GM23338 (cell line): ENCODE data around the gene ENOSF1.

Experiments
- CREB1 ChIP-seq: fragments of 250-450 bp; sonication (Bioruptor Pico); IDR thresholded peaks from 2 replicates; pipeline ENCODE4 v1.5.0; 2020; ENCODE audit warnings: low read depth, mild to moderate bottlenecking, moderate library complexity
- EZH2 ChIP-seq: fragments of 200-600 bp; sonication (generic); IDR thresholded peaks from one replicate; pipeline ENCODE4 v1.8.0; 2017; ENCODE audit warnings: antibody characterized with exemption, mild to moderate bottlenecking, low read depth; ENCODE audit not compliant: unreplicated experiment
- EZH2phosphoT487 ChIP-seq: fragments of 200-600 bp; sonication (generic); IDR thresholded peaks from one replicate; pipeline ENCODE4 v1.8.1; 2018; ENCODE audit warnings: antibody characterized with exemption; ENCODE audit not compliant: unreplicated experiment
- NANOG ChIP-seq: IDR thresholded peaks from 2 replicates; pipeline ENCODE4 v1.6.1; 2016; ENCODE audit warnings: antibody characterized with exemption, borderline replicate concordance
- POLR2AphosphoS5 ChIP-seq: IDR thresholded peaks from 2 replicates; pipeline ENCODE4 v1.6.1; 2016; ENCODE audit warnings: antibody characterized with exemption, low read depth
- REST ChIP-seq: IDR thresholded peaks from one replicate; pipeline ENCODE4 v1.6.1; 2018; ENCODE audit warnings: antibody characterized with exemption; ENCODE audit not compliant: unreplicated experiment
- ZNF114 ChIP-seq: fragments of 250-450 bp; sonication (Bioruptor Pico); IDR thresholded peaks from 2 replicates; pipeline ENCODE4 v1.5.0; 2020; ENCODE audit warnings: mild to moderate bottlenecking, moderate library complexity
- ZNF331 ChIP-seq: fragments of 250-450 bp; sonication (Bioruptor Pico); IDR thresholded peaks from 2 replicates; pipeline ENCODE4 v1.5.0; 2020; ENCODE audit warnings: low read depth, mild to moderate bottlenecking, moderate library complexity
- TF ChIP-seq, protein P1 (sequence below), 2 experiments: fragments of 200-600 bp in 1 of 2; sonication (generic) in 1 of 2; conservative IDR thresholded peaks; 2 replicates each; pipeline versions ENCODE4 v1.5.1 to v1.6.1; 2016 to 2017; ENCODE audit warnings: antibody characterized with exemption in 2 of 2, low read depth in 2 of 2, mild to moderate bottlenecking in 2 of 2, moderate library complexity in 1 of 2

DNA sequence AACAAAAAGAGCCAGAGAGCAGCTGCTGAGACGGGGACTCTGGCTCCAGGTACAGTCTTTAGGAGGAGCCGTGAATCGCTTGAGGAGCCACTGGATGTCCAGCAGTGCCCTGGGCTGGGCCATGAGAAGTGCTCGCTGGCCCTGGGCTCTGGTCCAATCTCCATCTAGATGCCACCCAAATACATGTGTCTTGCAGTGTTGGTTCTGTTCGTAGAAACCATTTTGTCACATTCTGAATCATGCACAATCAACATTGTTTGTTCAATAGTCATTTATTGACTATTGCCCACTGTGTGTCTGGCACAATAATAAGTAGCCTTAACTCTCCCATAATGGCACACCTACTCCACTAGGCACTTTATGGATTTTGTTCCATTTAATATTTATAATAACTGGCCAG lies 28.9 kb downstream of the ENOSF1 start:
- no peak for TF ChIP-seq POLR2AphosphoS5
- TF ChIP-seq, protein P1, sequence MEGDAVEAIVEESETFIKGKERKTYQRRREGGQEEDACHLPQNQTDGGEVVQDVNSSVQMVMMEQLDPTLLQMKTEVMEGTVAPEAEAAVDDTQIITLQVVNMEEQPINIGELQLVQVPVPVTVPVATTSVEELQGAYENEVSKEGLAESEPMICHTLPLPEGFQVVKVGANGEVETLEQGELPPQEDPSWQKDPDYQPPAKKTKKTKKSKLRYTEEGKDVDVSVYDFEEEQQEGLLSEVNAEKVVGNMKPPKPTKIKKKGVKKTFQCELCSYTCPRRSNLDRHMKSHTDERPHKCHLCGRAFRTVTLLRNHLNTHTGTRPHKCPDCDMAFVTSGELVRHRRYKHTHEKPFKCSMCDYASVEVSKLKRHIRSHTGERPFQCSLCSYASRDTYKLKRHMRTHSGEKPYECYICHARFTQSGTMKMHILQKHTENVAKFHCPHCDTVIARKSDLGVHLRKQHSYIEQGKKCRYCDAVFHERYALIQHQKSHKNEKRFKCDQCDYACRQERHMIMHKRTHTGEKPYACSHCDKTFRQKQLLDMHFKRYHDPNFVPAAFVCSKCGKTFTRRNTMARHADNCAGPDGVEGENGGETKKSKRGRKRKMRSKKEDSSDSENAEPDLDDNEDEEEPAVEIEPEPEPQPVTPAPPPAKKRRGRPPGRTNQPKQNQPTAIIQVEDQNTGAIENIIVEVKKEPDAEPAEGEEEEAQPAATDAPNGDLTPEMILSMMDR (conservative IDR thresholded peaks at IDR 0.05; ENCODE audit: low read depth in 2 of 2), result no peak
- no peak for TF ChIP-seq NANOG
- TF ChIP-seq REST, result no peak
- TF ChIP-seq EZH2phosphoT487, result no peak
- TF ChIP-seq EZH2, result no peak
- TF ChIP-seq ZNF331 (CRISPR knock-in tag), result no peak
- TF ChIP-seq CREB1 (CRISPR knock-in tag), result no peak
- no peak for TF ChIP-seq ZNF114 (CRISPR knock-in tag)
